ENCODE measurements around the gene HDLBP.

GRCh38 chr2:241320394-241320793 lies 4.9 kb upstream of the HDLBP start:
- TF ChIP-seq EZH2 (IDR thresholded peaks at IDR 0.05; ENCODE audit: insufficient read depth, poor library complexity, severe bottlenecking) = no peak
- no peak for TF ChIP-seq EZH2phosphoT487 (IDR thresholded peaks at IDR 0.05; ENCODE audit: insufficient read depth, low read depth)
